GM18868 (cell line): ENCODE measurements around the gene C1orf167.

ENCODE experiments used
- ATAC-seq: cut with Tn5 transposase; IDR thresholded peaks from one replicate; pipeline ENCODE4 v1.9.1; 2021; ENCODE audit warnings: mild to moderate bottlenecking, moderate library complexity; ENCODE audit not compliant: unreplicated experiment

C1orf167 gene

GRCh38 chr1:11782127-11782708 lies 20.2 kb downstream of the C1orf167 start:
- no peak for ATAC-seq

- no peak for ATAC-seq
These were observed 21.6 kb downstream of the C1orf167 start for GRCh38 chr1:11783556-11783955.

- ATAC-seq, result no peak
These were observed 22.4 kb downstream of the C1orf167 start for GRCh38 chr1:11784256-11784992.

GRCh38 chr1:11784993-11785769 lies 23.2 kb downstream of the C1orf167 start:
- ATAC-seq, result no peak

- no peak for ATAC-seq
These were observed 24.2 kb downstream of the C1orf167 start for GRCh38 chr1:11786168-11786567.

GRCh38 chr1:11787251-11787803 lies 25.3 kb downstream of the C1orf167 start:
- no peak for ATAC-seq

- no peak for ATAC-seq
These were observed 25.9 kb downstream of the C1orf167 start for GRCh38 chr1:11787804-11788436.

- no peak for ATAC-seq
These were observed 26.6 kb downstream of the C1orf167 start for GRCh38 chr1:11788549-11789053.

- no peak for ATAC-seq
These were observed 27.4 kb downstream of the C1orf167 start for GRCh38 chr1:11789126-11790067.

GRCh38 chr1:11790101-11790879 lies 28.3 kb downstream of the C1orf167 start:
- ATAC-seq, result no peak

GRCh38 chr1:11790880-11791715 lies 29.1 kb downstream of the C1orf167 start:
- no peak for ATAC-seq

GRCh38 chr1:11792106-11792505 lies 30.1 kb downstream of the C1orf167 start:
- ATAC-seq, result no peak

GRCh38 chr1:11793819-11794218 lies 31.8 kb downstream of the C1orf167 start:
- ATAC-seq, result no peak

GRCh38 chr1:11794446-11795237 lies 32.6 kb downstream of the C1orf167 start:
- no peak for ATAC-seq

- ATAC-seq, result no peak
These were observed 33.4 kb downstream of the C1orf167 start for GRCh38 chr1:11795238-11795890.

- ATAC-seq, result no peak
These were observed 34.2 kb downstream of the C1orf167 start for GRCh38 chr1:11796036-11796828.
